Panc1 (cell line): Measurements from ENCODE around the gene RHBG. TPM values are rescaled to one million over a fixed set of nuclear protein-coding genes. Genes with fewer than 3 reads are reported as not detected.
"Not testable (repeated sequence)": the region's sequence is repeated elsewhere in the genome, so short reads cannot be mapped to it uniquely, and the experiment has no call there.

Experiments used
- ATAC-seq: fragments of 200-7000 bp; cut with Tn5 transposase; 2 replicates; pipeline ENCODE4 v1.9.1; 2020; ENCODE audit warnings: mild to moderate bottlenecking, moderate library complexity
- BruUV-seq: library from RNA; stranded (reverse); fragments of 400-500 nt; replicated peaks from 2 replicates; lab custom pipeline; 2021; lab: Mats Ljungman, UMichigan
- CTCF ChIA-PET: fragments of 300-600 bp; sonication (Branson Sonifier 250); formaldehyde crosslinking; loops from one replicate; lab custom pipeline; 2022; ENCODE audit warnings: antibody characterized with exemption; lab: Charles Lee
- POLR2A ChIA-PET: fragments of 300-600 bp; sonication (Branson Sonifier 250); formaldehyde crosslinking; loops from one replicate; lab custom pipeline; 2022; ENCODE audit warnings: antibody characterized with exemption; lab: Charles Lee
- DNase-seq: peaks from one replicate; pipeline ENCODE4 v3.0.0-alpha.2; 2010; ENCODE audit warnings: low read depth, low spot score
- H3K27ac ChIP-seq: 2 replicates; pipeline ENCODE4 v1.5.1; 2011; ENCODE audit warnings: mild to moderate bottlenecking, low read length, inconsistent platforms
- H3K27me3 ChIP-seq: fragments of 200-500 bp; sonication (Bioruptor generic); 2 replicates; pipeline ENCODE4 v1.6.0; 2014; ENCODE audit warnings: low read length, inconsistent platforms; ENCODE audit not compliant: control insufficient read depth, insufficient read depth
- H3K36me3 ChIP-seq: fragments of 200-500 bp; sonication (Bioruptor generic); 2 replicates; pipeline ENCODE4 v1.5.1; 2014; ENCODE audit warnings: inconsistent platforms, mild to moderate bottlenecking, low read length, moderate library complexity; ENCODE audit not compliant: control insufficient read depth, insufficient read depth
- H3K4me1 ChIP-seq: 2 replicates; pipeline ENCODE4 v1.5.1; 2011; ENCODE audit warnings: inconsistent platforms, mild to moderate bottlenecking, low read length, moderate library complexity; ENCODE audit not compliant: control insufficient read depth, insufficient read depth
- H3K4me3 ChIP-seq, 2 experiments: 2 replicates each; pipeline ENCODE4 v1.5.1; 2011 to 2012; ENCODE audit warnings: low read depth in 2 of 2, low read length in 2 of 2, mild to moderate bottlenecking in 2 of 2, inconsistent platforms in 1 of 2, moderate library complexity in 1 of 2
- H3K9me3 ChIP-seq: fragments of 200-500 bp; sonication (Bioruptor generic); 2 replicates; pipeline ENCODE4 v1.5.1; 2014; ENCODE audit warnings: low read depth, mild to moderate bottlenecking, inconsistent platforms, low read length, moderate library complexity; ENCODE audit not compliant: control insufficient read depth, insufficient read depth
- CTCF ChIP-seq: fragments of 450-650 bp; IDR thresholded peaks from 2 replicates; pipeline ENCODE4 v1.5.1; 2017; ENCODE audit warnings: mild to moderate bottlenecking
- POLR2AphosphoS5 ChIP-seq: IDR thresholded peaks from 2 replicates; pipeline ENCODE4 v1.6.1; 2012; ENCODE audit warnings: mild to moderate bottlenecking, low read depth, low read length, moderate library complexity
- SIN3A ChIP-seq: IDR thresholded peaks from 2 replicates; pipeline ENCODE4 v1.6.1; 2012; ENCODE audit warnings: low read depth, mild to moderate bottlenecking, low read length, moderate library complexity, borderline replicate concordance; ENCODE audit not compliant: insufficient read depth
- TCF7L2 ChIP-seq: IDR thresholded peaks from 2 replicates; pipeline ENCODE4 v1.6.1; 2011; ENCODE audit warnings: mild to moderate bottlenecking, low read depth, low read length, inconsistent platforms
- in situ Hi-C: cut with HindIII; loops from 2 replicates; pipeline ENCODE4 v1.10.0; 2016; ENCODE audit warnings: low sequenced_read_pairs, low pct_unique_long_range_greater_than_20kb
- intact Hi-C: fragments of 100-400 bp; cut with micrococcal nuclease; formaldehyde crosslinking; loops from one replicate; pipeline ENCODE4 v1.10.0; 2022; ENCODE audit not compliant: unreplicated experiment
- total RNA-seq: library from RNA; stranded (reverse); gene quantifications from one replicate; pipeline ENCODE4 v1.2.1, GENCODE V29; 2021; ENCODE audit not compliant: unreplicated experiment
- TF ChIP-seq, protein P1 (sequence below), 2 experiments: IDR thresholded peaks; 2 replicates each; pipeline ENCODE4 v1.6.1; 2011 to 2012; ENCODE audit warnings: low read depth in 2 of 2, control low read depth in 1 of 2, low read length in 1 of 2, mild to moderate bottlenecking in 1 of 2, moderate library complexity in 1 of 2; ENCODE audit not compliant: insufficient read depth in 1 of 2

RHBG gene
- total RNA-seq, 1 experiment from 2014 or later, result 0.28 TPM

- ATAC-seq, result peak; percentile 44
- Histone ChIP-seq H3K4me1 (peaks cover 5% of the 10 kb centered on the region; the same call in 1 of the 2 replicates), H3K36me3 (no peaks in the 10 kb centered on the region; the same call in 1 of the 2 replicates), H3K4me3 (no peak overlapping the region), H3K9me3 (no peaks in the 10 kb centered on the region), H3K27me3 (no peaks in the 10 kb centered on the region), H3K27ac (no peak overlapping the region)
- CTCF ChIA-PET, result no interaction called here
- DNase-seq, result no peak
- intact Hi-C loops (no loop called here), in situ Hi-C loops (no loop called here)
- no TSS peak for BruUV-seq
- POLR2A ChIA-PET, result no interaction called here
- TF ChIP-seq, protein P1, sequence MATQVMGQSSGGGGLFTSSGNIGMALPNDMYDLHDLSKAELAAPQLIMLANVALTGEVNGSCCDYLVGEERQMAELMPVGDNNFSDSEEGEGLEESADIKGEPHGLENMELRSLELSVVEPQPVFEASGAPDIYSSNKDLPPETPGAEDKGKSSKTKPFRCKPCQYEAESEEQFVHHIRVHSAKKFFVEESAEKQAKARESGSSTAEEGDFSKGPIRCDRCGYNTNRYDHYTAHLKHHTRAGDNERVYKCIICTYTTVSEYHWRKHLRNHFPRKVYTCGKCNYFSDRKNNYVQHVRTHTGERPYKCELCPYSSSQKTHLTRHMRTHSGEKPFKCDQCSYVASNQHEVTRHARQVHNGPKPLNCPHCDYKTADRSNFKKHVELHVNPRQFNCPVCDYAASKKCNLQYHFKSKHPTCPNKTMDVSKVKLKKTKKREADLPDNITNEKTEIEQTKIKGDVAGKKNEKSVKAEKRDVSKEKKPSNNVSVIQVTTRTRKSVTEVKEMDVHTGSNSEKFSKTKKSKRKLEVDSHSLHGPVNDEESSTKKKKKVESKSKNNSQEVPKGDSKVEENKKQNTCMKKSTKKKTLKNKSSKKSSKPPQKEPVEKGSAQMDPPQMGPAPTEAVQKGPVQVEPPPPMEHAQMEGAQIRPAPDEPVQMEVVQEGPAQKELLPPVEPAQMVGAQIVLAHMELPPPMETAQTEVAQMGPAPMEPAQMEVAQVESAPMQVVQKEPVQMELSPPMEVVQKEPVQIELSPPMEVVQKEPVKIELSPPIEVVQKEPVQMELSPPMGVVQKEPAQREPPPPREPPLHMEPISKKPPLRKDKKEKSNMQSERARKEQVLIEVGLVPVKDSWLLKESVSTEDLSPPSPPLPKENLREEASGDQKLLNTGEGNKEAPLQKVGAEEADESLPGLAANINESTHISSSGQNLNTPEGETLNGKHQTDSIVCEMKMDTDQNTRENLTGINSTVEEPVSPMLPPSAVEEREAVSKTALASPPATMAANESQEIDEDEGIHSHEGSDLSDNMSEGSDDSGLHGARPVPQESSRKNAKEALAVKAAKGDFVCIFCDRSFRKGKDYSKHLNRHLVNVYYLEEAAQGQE (IDR thresholded peaks at IDR 0.05; ENCODE audit: insufficient read depth in 1 of 2, low read depth in 2 of 2, low read length in 1 of 2), result no peak
- TF ChIP-seq POLR2AphosphoS5, result no peak
- TF ChIP-seq CTCF, result no peak
- TF ChIP-seq SIN3A, result no peak
- TF ChIP-seq TCF7L2, result no peak
Observed at GRCh38 chr1:156368157-156368658, 803 bp upstream of the RHBG start.

GRCh38 chr1:156369685-156370286 is 775 bp downstream of the RHBG start:
- BruUV-seq, result not testable (repeated sequence)

More at GRCh38 chr1:156369685-156370286, 775 bp downstream of the RHBG start:
- H3K36me3 ChIP-seq, intact Hi-C loops, H3K27me3 ChIP-seq, H3K9me3 ChIP-seq, H3K4me1 ChIP-seq, ATAC-seq, in situ Hi-C loops, H3K27ac ChIP-seq, DNase-seq, POLR2A ChIA-PET: not testable (repeated sequence)
- CTCF ChIA-PET, result interaction anchor here (1.1 kb wide), 1 partner anchor 13 kb away, joined by 3 read pairs; no protein-coding TSS in a partner anchor
- peak overlapping the region; percentile 41 to 52; a peak in 3 of 4 replicates for H3K4me3 ChIP-seq
